Common myeloid progenitor, CD34-positive (primary cell): Measurements from ENCODE around the gene SERINC3.
A peak's percentile ranks its signal among the peaks of the same experiment; 100 is the strongest.

ENCODE experiments used
- CTCF ChIA-PET: fragments of 350-600 bp; sonication (Branson Sonifier 250); formaldehyde crosslinking; loops from one replicate; lab custom pipeline; 2021; ENCODE audit warnings: antibody characterized with exemption; lab: Charles Lee
- POLR2A ChIA-PET: fragments of 350-600 bp; sonication (Branson Sonifier 250); formaldehyde crosslinking; loops from one replicate; lab custom pipeline; 2021; ENCODE audit warnings: antibody characterized with exemption; lab: Charles Lee
- DNase-seq, 3 donors: peaks; one replicate each; pipeline versions ENCODE4 v3.0.0 to v3.0.0-alpha.2; 2013
- H3K27ac ChIP-seq, 2 experiments: 1 replicate in 1 of 2; 2 replicates in 1 of 2; pipeline ENCODE4 v1.7.0; 2013; ENCODE audit warnings: inconsistent platforms in 2 of 2, low read length in 2 of 2, mild to moderate bottlenecking in 2 of 2, low read depth in 1 of 2, moderate library complexity in 1 of 2; ENCODE audit not compliant: severe bottlenecking in 2 of 2, insufficient read depth in 1 of 2, poor library complexity in 1 of 2
- H3K27me3 ChIP-seq, 5 experiments: replicated peaks in 2 of 5; 1 replicate in 3 of 5; 2 replicates in 2 of 5; pipeline versions ENCODE4 v1.6.1 to v1.7.0; 2013; ENCODE audit warnings: low read length in 4 of 5, mild to moderate bottlenecking in 2 of 5, moderate library complexity in 2 of 5, inconsistent platforms in 1 of 5; ENCODE audit not compliant: insufficient read depth in 5 of 5, control insufficient read depth in 4 of 5
- H3K36me3 ChIP-seq, 4 experiments: 1 replicate in 2 of 4; 2 replicates in 2 of 4; pipeline versions ENCODE4 v1.6.1 to v1.7.0; 2013; ENCODE audit warnings: low read length in 3 of 4, control low read depth in 1 of 4, mild to moderate bottlenecking in 1 of 4; ENCODE audit not compliant: control insufficient read depth in 4 of 4, insufficient read depth in 4 of 4
- H3K4me1 ChIP-seq, 4 experiments: 1 replicate in 3 of 4; 2 replicates in 1 of 4; pipeline versions ENCODE4 v1.6.1 to v1.7.1; 2013; ENCODE audit warnings: low read length in 3 of 4, mild to moderate bottlenecking in 3 of 4, control low read depth in 1 of 4, inconsistent platforms in 1 of 4, moderate library complexity in 1 of 4; ENCODE audit not compliant: control insufficient read depth in 4 of 4, insufficient read depth in 4 of 4; ENCODE audit errors: control extremely low read depth in 1 of 4
- H3K4me3 ChIP-seq, 7 experiments: 1 replicate in 4 of 7; 2 replicates in 3 of 7; pipeline versions ENCODE4 v1.5.1 to v1.7.0; 2013; ENCODE audit warnings: mild to moderate bottlenecking in 7 of 7, low read length in 6 of 7, moderate library complexity in 6 of 7, inconsistent platforms in 2 of 7, low read depth in 2 of 7, control low read depth in 1 of 7; ENCODE audit not compliant: insufficient read depth in 4 of 7, control insufficient read depth in 1 of 7; ENCODE audit errors: extremely low read depth in 1 of 7
- H3K9me3 ChIP-seq, 5 experiments: 1 replicate in 4 of 5; 2 replicates in 1 of 5; pipeline versions ENCODE4 v1.6.1 to v1.7.1; 2013; ENCODE audit warnings: low read length in 4 of 5, mild to moderate bottlenecking in 2 of 5, inconsistent platforms in 1 of 5, low read depth in 1 of 5, moderate library complexity in 1 of 5; ENCODE audit not compliant: control insufficient read depth in 4 of 5, insufficient read depth in 2 of 5; ENCODE audit errors: control extremely low read depth in 1 of 5
- WGBS: methylation state at CpG from one replicate; pipeline ENCODE4 v1.1.5; 2013; ENCODE audit not compliant: insufficient coverage; 5-methylcytosine and 5-hydroxymethylcytosine counted together

Gene SERINC3

GRCh38 chr20:44501448-44501847, 20.4 kb downstream of the SERINC3 start:
- ChIA-PET CTCF (interaction anchor here (1.1 to 3.3 kb wide), 3 partner anchors 9 to 181 kb away, joined by 3 to 13 read pairs (median 4); no protein-coding TSS in a partner anchor), POLR2A (no interaction called here)
- H3K4me1 ChIP-seq = no peaks in the 10 kb centered on the region
- no peaks in the 10 kb centered on the region for H3K27me3 ChIP-seq
- WGBS = 100% methylated on average over 2 of the region's 5 CpGs
- no peak overlapping the region for H3K4me3 ChIP-seq
- no peak overlapping the region for H3K27ac ChIP-seq
- no peaks in the 10 kb centered on the region for H3K9me3 ChIP-seq
- no peak for DNase-seq
- H3K36me3 ChIP-seq = peaks cover 26 to 93% (median 55%) of the 10 kb centered on the region in 4 experiments

- H3K36me3 ChIP-seq = peaks cover 31 to 95% (median 63%) of the 10 kb centered on the region in 4 experiments
- WGBS = 100% methylated on average over 3 of the region's 3 CpGs
Measured at GRCh38 chr20:44500221-44500620, 21.6 kb downstream of the SERINC3 start.

GRCh38 chr20:44497761-44498160, 24.1 kb downstream of the SERINC3 start:
- WGBS = 82% methylated on average over 3 of the region's 3 CpGs
- Histone ChIP-seq H3K9me3 (no peaks in the 10 kb centered on the region), H3K4me3 (no peak overlapping the region), H3K27ac (no peak overlapping the region), H3K4me1 (peaks cover 0 to 6% (median 0%) of the 10 kb centered on the region in 4 experiments), H3K27me3 (no peaks in the 10 kb centered on the region), H3K36me3 (peaks cover 26 to 94% (median 64%) of the 10 kb centered on the region in 4 experiments)
- ChIA-PET POLR2A (no interaction called here), CTCF (interaction anchor here (1.2 to 1.4 kb wide), 2 partner anchors 12 to 111 kb away, joined by 3 to 5 read pairs; no protein-coding TSS in a partner anchor)
- no peak for DNase-seq

More at GRCh38 chr20:44500221-44500620, 21.6 kb downstream of the SERINC3 start:
- H3K4me1 ChIP-seq = peaks cover 0 to 6% (median 0%) of the 10 kb centered on the region in 4 experiments
- no peaks in the 10 kb centered on the region for H3K9me3 ChIP-seq
- ChIA-PET POLR2A (no interaction called here), CTCF (interaction anchor here (0.9 to 3.3 kb wide), 4 partner anchors 11 to 182 kb away, joined by 3 to 13 read pairs (median 4); no protein-coding TSS in a partner anchor)
- no peak overlapping the region for H3K27ac ChIP-seq
- H3K27me3 ChIP-seq = no peaks in the 10 kb centered on the region
- no peak for DNase-seq
- no peak overlapping the region for H3K4me3 ChIP-seq

GRCh38 chr20:44496976-44497375, 24.9 kb downstream of the SERINC3 start:
- WGBS = 93% methylated on average over 3 of the region's 3 CpGs
- POLR2A ChIA-PET = no interaction called here
- Histone ChIP-seq H3K4me1 (peaks cover 0 to 6% (median 0%) of the 10 kb centered on the region in 4 experiments), H3K4me3 (no peak overlapping the region), H3K27ac (peak overlapping the region in 1 of 2 experiments; percentile 25), H3K36me3 (peaks cover 25 to 94% (median 64%) of the 10 kb centered on the region in 4 experiments), H3K9me3 (no peaks in the 10 kb centered on the region), H3K27me3 (no peaks in the 10 kb centered on the region)
- CTCF ChIA-PET = no interaction called here
- no peak for DNase-seq

GRCh38 chr20:44495802-44496481, 25.9 kb downstream of the SERINC3 start:
- DNase-seq = peak in 2 of 3 donors; percentile 14 to 22
- Histone ChIP-seq H3K36me3 (peaks cover 20 to 92% (median 61%) of the 10 kb centered on the region in 4 experiments), H3K9me3 (no peaks in the 10 kb centered on the region), H3K4me3 (no peak overlapping the region), H3K27ac (peak overlapping the region in 1 of 2 experiments; percentile 67), H3K27me3 (no peaks in the 10 kb centered on the region), H3K4me1 (peaks cover 0 to 6% (median 0%) of the 10 kb centered on the region in 4 experiments)
- POLR2A ChIA-PET = no interaction called here
- CTCF ChIA-PET = interaction anchor here (1.3 kb wide), 1 partner anchor 26 kb away, joined by 3 read pairs; the partner anchor contains the start of gene SERINC3
- WGBS = 90% methylated on average over 2 of the region's 3 CpGs

- H3K27ac ChIP-seq = peak overlapping the region in 1 of 2 experiments; percentile 67
- no peaks in the 10 kb centered on the region for H3K9me3 ChIP-seq
- ChIA-PET CTCF (interaction anchor here (1.2 to 1.6 kb wide), 4 partner anchors 16 to 108 kb away, joined by 3 to 4 read pairs (median 3); partner anchors contain the start of gene SERINC3), POLR2A (no interaction called here)
- DNase-seq = peak in 2 of 3 donors; percentile 49 to 52
- no CpG with 5 or more reads among the region's 1 CpG for WGBS
- H3K36me3 ChIP-seq = peaks cover 24 to 89% (median 59%) of the 10 kb centered on the region in 4 experiments
- H3K4me1 ChIP-seq = peaks cover 0 to 6% (median 0%) of the 10 kb centered on the region in 4 experiments
- no peak overlapping the region for H3K4me3 ChIP-seq
- H3K27me3 ChIP-seq = no peaks in the 10 kb centered on the region
Measured at GRCh38 chr20:44495257-44495656, 26.6 kb downstream of the SERINC3 start.

- WGBS = 100% methylated on average over 2 of the region's 3 CpGs
- Histone ChIP-seq H3K27ac (peak overlapping the region in 1 of 2 experiments; percentile 67), H3K27me3 (no peaks in the 10 kb centered on the region), H3K4me1 (peaks cover 0 to 6% (median 0%) of the 10 kb centered on the region in 4 experiments), H3K36me3 (peaks cover 29 to 89% (median 62%) of the 10 kb centered on the region in 4 experiments), H3K9me3 (no peaks in the 10 kb centered on the region), H3K4me3 (no peak overlapping the region)
- no peak for DNase-seq
- ChIA-PET POLR2A (no interaction called here), CTCF (interaction anchor here (1.0 to 1.6 kb wide), 5 partner anchors 17 to 108 kb away, joined by 3 to 4 read pairs (median 3); partner anchors contain the start of gene SERINC3)
Measured at GRCh38 chr20:44494681-44495080, 27.2 kb downstream of the SERINC3 start.
